ENCODE data around the gene RNF227.

Gene RNF227

GRCh38 chr17:7951143-7951792, 35.2 kb upstream of the RNF227 start:
- H3K4me3 ChIP-seq (replicated peaks; ENCODE audit: low read depth, low read length) = no peak overlapping the region
- no peak for TF ChIP-seq CTCF (IDR thresholded peaks at IDR 0.05; ENCODE audit: low read depth, low read length, missing control alignments)
- DNase-seq (ENCODE audit: extremely low read depth, low read depth) = no peak

GRCh38 chr17:7950578-7950977, 34.5 kb upstream of the RNF227 start:
- TF ChIP-seq CTCF (IDR thresholded peaks at IDR 0.05; ENCODE audit: low read depth, low read length, missing control alignments) = no peak
- no peak for DNase-seq (ENCODE audit: extremely low read depth, low read depth)
- no peak overlapping the region for H3K4me3 ChIP-seq (replicated peaks; ENCODE audit: low read depth, low read length)

- H3K4me3 ChIP-seq (replicated peaks; ENCODE audit: low read depth, low read length) = no peak overlapping the region
- TF ChIP-seq CTCF (IDR thresholded peaks at IDR 0.05; ENCODE audit: low read depth, low read length, missing control alignments) = no peak
- DNase-seq (ENCODE audit: extremely low read depth, low read depth) = no peak
Measured at GRCh38 chr17:7947651-7948050, 31.6 kb upstream of the RNF227 start.

- no peak for DNase-seq (ENCODE audit: extremely low read depth, low read depth)
- H3K4me3 ChIP-seq (replicated peaks; ENCODE audit: low read depth, low read length) = no peak overlapping the region
- TF ChIP-seq CTCF (IDR thresholded peaks at IDR 0.05; ENCODE audit: low read depth, low read length, missing control alignments) = no peak
Measured at GRCh38 chr17:7946441-7946840, 30.4 kb upstream of the RNF227 start.

GRCh38 chr17:7945651-7946050, 29.6 kb upstream of the RNF227 start:
- H3K4me3 ChIP-seq (replicated peaks; ENCODE audit: low read depth, low read length) = no peak overlapping the region
- no peak for DNase-seq (ENCODE audit: extremely low read depth, low read depth)
- no peak for TF ChIP-seq CTCF (IDR thresholded peaks at IDR 0.05; ENCODE audit: low read depth, low read length, missing control alignments)

GRCh38 chr17:7944326-7944725, 28.2 kb upstream of the RNF227 start:
- no peak overlapping the region for H3K4me3 ChIP-seq (replicated peaks; ENCODE audit: low read depth, low read length)
- no peak for TF ChIP-seq CTCF (IDR thresholded peaks at IDR 0.05; ENCODE audit: low read depth, low read length, missing control alignments)
- DNase-seq (ENCODE audit: extremely low read depth, low read depth) = no peak

GRCh38 chr17:7943291-7943690, 27.2 kb upstream of the RNF227 start:
- no peak for TF ChIP-seq CTCF (IDR thresholded peaks at IDR 0.05; ENCODE audit: low read depth, low read length, missing control alignments)
- DNase-seq (ENCODE audit: extremely low read depth, low read depth) = no peak
- H3K4me3 ChIP-seq (replicated peaks; ENCODE audit: low read depth, low read length) = no peak overlapping the region
